Rectal smooth muscle tissue (tissue), 1 donor: ENCODE measurements around the gene CYP24A1.

Experiments used
- H3K27ac ChIP-seq: one replicate; pipeline ENCODE4 v1.7.0; 2013; ENCODE audit warnings: low read depth, low read length, inconsistent platforms
- H3K27me3 ChIP-seq: one replicate; pipeline ENCODE4 v1.7.0; 2013; ENCODE audit warnings: low read length; ENCODE audit not compliant: control insufficient read depth, insufficient read depth
- H3K36me3 ChIP-seq: one replicate; pipeline ENCODE4 v1.7.0; 2013; ENCODE audit warnings: low read length; ENCODE audit not compliant: control insufficient read depth, insufficient read depth
- H3K4me1 ChIP-seq: one replicate; pipeline ENCODE4 v1.7.0; 2013; ENCODE audit warnings: low read length; ENCODE audit not compliant: control insufficient read depth, insufficient read depth
- H3K4me3 ChIP-seq: one replicate; pipeline ENCODE4 v1.7.0; 2013; ENCODE audit warnings: low read length
- H3K9ac ChIP-seq: one replicate; pipeline ENCODE4 v1.7.0; 2013; ENCODE audit warnings: low read length

Gene CYP24A1

DNA sequence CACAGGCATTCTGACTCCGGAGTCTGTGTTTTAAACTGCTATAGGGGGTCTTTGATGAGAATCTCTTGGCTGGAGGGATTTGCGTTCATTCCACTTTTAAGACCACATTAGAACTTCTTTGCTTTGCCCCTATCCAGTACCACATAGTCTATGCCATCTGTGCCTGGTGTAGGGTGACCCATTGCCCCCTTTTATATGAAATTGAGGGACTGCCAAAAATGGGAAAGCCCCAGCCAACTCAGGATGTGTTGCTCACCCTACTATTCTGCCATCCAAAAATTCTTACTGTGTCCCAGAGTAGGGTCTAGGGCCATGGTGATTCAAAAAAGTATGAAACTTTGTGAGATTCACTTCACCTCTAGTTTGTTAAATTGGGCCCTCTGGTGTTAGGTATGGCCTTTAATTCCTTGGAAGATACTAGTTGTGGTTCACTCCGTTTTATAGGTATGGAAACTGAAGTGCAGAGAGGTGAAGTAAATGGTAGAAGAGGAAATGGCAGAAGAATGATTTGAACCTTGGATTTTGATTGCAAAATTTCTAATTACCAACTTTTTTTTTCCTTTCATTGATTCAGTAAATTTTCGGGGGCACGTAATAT is 35.5 kb upstream of the CYP24A1 start:
- no peak overlapping the region for H3K9ac ChIP-seq
- H3K27ac ChIP-seq: no peak overlapping the region
- no peaks in the 10 kb centered on the region for H3K36me3 ChIP-seq
- H3K27me3 ChIP-seq: no peaks in the 10 kb centered on the region
- peak overlapping the region; percentile 81 for H3K4me3 ChIP-seq
- peaks cover 9% of the 10 kb centered on the region for H3K4me1 ChIP-seq

DNA sequence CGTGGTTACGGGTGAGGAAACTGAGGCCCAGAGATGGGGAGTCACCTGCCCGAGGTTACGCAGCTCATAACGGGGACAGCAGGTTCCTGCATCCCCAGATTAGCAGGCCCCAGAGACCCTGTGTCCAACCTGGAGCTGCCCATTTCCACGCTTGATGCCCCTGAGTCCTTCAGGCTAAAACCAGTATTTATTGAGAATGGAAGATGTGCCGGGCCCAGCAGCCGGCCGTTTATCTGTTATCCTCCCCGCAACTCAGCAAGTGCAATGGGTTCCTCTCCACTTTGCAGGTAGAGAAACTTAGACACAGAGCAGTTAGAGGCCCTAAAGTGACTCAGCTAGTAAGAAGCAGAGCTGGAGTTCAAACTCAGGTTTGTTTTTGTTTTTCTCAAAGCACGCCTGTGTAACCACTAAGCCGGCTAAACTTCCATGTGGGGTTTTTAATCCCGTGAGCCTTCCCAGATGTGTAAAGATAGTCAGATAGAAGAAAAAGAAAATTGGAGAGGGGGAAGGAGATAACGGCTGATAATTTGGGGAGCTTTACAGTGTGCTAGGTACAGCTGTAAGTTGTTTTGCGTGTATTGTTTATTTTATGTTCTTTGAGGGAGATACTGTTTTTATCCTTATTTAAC is 34.9 kb upstream of the CYP24A1 start:
- no peaks in the 10 kb centered on the region for H3K27me3 ChIP-seq
- peak overlapping the region; percentile 81 for H3K4me3 ChIP-seq
- peak overlapping the region; percentile 100 for H3K27ac ChIP-seq
- peaks cover 9% of the 10 kb centered on the region for H3K4me1 ChIP-seq
- H3K9ac ChIP-seq: peak overlapping the region; percentile 98
- H3K36me3 ChIP-seq: no peaks in the 10 kb centered on the region

DNA sequence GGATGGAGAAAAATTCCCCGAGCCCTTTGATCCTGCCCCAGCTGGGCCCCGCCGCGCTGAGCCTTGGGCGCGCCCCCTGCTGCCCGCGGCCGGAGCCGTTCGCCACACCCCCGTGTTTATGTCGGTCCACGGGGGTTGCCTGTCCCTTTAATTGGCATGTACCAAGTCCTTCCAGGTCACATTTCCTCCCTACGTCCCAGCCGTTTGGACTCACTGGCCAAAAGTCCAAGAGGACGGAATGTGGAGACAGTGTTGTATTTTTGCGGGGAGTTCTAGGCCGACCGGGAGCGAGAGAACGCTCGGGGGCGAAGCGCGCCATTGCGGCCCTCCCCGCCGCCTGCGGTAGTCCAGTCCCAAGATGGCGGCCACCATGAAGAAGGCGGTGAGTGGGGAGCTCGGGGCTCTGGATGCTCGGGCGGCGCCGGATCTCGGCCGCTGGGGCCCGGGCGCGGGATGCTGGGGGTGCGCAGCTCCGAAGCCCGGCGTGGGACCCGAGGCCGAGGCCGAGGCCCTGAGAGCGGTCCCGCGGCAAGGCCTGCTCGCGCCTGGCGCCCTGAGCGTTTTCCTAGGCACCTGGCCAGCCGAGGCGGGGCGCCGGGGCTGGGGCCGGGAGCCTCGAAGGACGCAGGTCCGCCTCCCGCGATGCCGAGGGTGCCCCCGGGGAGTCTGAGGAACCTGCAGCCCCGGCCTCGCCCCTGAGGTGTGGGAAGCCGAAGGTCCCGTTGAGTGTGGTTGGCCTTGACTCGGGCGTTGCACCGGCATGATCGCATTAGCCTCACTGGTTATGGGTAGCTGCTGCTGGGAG is 34.2 kb upstream of the CYP24A1 start, which contains the start of gene PFDN4:
Gene PFDN4, plus strand, starts transcription at position 345 of the 805 bp plus-strand sequence. Its CDS starts 14 bp downstream, at position 359.
- Histone ChIP-seq H3K27ac (peak within 1 kb of the TSS; percentile 100), H3K4me3 (peak within 1 kb of the TSS; percentile 81), H3K27me3 (no peaks in the 10 kb centered on the region), H3K4me1 (peaks cover 9% of the 10 kb centered on the region), H3K9ac (peak within 1 kb of the TSS; percentile 98), H3K36me3 (no peaks in the 10 kb centered on the region)

GRCh38 chr20:54207053-54207742 is 33.4 kb upstream of the CYP24A1 start:
- no peak overlapping the region for H3K9ac ChIP-seq
- peak overlapping the region; percentile 81 for H3K4me3 ChIP-seq
- no peaks in the 10 kb centered on the region for H3K27me3 ChIP-seq
- peaks cover 9% of the 10 kb centered on the region for H3K4me1 ChIP-seq
- H3K27ac ChIP-seq: no peak overlapping the region
- no peaks in the 10 kb centered on the region for H3K36me3 ChIP-seq

- Histone ChIP-seq H3K27ac (no peak overlapping the region), H3K4me1 (peaks cover 9% of the 10 kb centered on the region), H3K36me3 (no peaks in the 10 kb centered on the region), H3K27me3 (no peaks in the 10 kb centered on the region), H3K9ac (no peak overlapping the region), H3K4me3 (no peak overlapping the region)
Measured at GRCh38 chr20:54205450-54205849, 31.7 kb upstream of the CYP24A1 start.

DNA sequence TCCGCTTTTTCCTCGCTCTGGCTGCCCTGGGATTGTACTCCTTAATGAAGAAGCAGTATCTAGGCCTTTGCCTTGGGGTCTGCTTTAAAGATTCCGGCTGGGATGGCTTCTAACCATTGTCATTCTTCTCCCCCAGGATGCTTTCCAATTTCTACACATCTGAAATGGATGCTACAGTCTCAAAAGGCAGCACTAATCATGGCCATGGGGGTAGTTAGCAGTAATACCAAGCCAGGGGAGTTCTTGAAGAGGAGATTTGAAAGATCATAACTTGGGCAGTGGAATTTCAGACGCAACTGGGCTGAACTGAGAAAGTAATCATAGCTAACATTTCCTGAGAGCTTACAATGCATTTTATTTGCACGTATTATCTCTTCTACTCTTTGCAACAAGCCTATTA is 30.7 kb upstream of the CYP24A1 start:
- Histone ChIP-seq H3K36me3 (no peaks in the 10 kb centered on the region), H3K9ac (no peak overlapping the region), H3K4me3 (no peak overlapping the region), H3K4me1 (peaks cover 6% of the 10 kb centered on the region), H3K27me3 (no peaks in the 10 kb centered on the region), H3K27ac (no peak overlapping the region)

DNA sequence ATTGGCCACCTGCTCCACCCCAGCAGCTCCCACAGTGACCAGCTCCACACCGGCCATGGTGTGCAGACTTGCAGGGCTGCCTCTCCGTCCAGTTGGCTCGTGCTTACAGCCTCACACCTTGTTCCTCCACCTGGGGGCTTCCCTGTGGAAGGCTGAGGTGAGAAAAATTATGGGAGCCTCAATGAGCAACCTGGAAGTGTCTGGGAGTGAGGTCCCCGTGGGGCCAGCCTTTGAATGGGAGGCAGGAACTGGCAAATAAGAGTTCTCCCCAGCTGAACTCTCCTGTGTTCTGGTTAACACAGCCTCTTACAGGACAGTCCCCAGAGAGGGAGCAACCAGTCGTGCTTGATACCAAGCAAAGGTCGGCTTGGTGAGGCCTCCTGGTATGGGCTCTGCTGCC is 30.3 kb upstream of the CYP24A1 start:
- H3K27ac ChIP-seq: no peak overlapping the region
- peaks cover 3% of the 10 kb centered on the region for H3K4me1 ChIP-seq
- H3K4me3 ChIP-seq: no peak overlapping the region
- no peak overlapping the region for H3K9ac ChIP-seq
- H3K27me3 ChIP-seq: no peaks in the 10 kb centered on the region
- H3K36me3 ChIP-seq: no peaks in the 10 kb centered on the region

DNA sequence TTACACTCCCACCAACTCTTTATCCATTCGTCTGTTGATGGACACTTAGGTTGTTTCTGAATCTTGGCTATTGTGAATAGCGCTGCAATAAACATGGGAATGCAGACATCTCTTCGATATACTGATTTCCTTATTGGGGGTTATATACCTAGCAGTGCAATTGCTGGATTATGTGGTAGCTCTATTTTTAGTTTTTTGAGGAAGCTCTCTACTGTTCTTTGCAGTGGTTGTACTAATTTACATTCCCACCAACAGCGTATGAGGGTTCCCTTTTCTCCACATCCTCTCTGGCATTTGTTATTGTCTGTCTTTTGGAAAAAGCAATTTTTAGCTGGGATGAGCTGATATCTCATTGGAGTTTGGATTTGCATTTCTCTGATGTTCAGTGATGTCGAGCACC is 29.5 kb upstream of the CYP24A1 start:
- Histone ChIP-seq H3K27ac (no peak overlapping the region), H3K9ac (no peak overlapping the region)

GRCh38 chr20:54201268-54201846 is 27.6 kb upstream of the CYP24A1 start:
- no peak overlapping the region for H3K27ac ChIP-seq
- no peaks in the 10 kb centered on the region for H3K36me3 ChIP-seq
- no peaks in the 10 kb centered on the region for H3K27me3 ChIP-seq
- no peaks in the 10 kb centered on the region for H3K4me1 ChIP-seq
- H3K4me3 ChIP-seq: no peak overlapping the region
- no peak overlapping the region for H3K9ac ChIP-seq

More for the DNA sequence above, 29.5 kb upstream of the CYP24A1 start:
- Histone ChIP-seq H3K36me3 (no peaks in the 10 kb centered on the region), H3K4me1 (no peaks in the 10 kb centered on the region), H3K27me3 (no peaks in the 10 kb centered on the region), H3K4me3 (no peak overlapping the region)

DNA sequence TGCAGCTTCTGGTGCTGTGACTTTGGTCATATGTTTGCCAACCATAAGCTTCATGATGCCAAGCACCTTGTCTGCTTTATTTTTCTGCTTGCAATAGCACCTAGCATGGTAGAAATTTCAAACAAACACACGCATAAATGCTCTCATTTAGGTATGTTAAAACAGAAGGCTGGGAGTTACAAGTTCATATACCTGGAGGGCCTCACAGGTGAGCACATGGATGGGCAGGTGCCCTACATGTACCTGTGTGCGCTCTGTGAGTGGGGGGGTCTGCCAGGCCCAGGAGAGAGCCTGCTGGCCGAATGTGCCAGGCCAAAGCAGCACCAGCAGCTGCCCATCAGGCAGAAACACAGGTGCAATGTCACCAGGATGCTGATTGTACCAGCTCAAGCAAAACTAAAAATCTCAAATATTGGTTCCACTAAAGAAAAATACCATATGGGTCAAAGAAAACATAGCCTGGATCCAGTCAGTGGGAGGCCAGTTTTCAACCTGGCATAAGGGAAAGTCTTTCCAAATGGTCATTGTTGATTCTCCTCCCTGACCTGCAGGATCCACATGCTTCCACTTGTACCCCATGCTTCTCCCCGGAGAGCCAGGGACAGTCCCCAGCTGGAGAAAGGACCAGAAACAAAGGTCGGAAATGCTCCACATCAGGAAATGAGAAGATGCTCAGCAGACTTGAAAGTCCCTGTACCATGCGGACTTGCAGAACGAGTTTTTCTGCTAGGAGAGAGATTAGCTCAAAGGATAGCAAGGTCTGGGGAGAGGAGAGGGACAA is 26.9 kb upstream of the CYP24A1 start:
- H3K27ac ChIP-seq: no peak overlapping the region
- H3K4me1 ChIP-seq: no peaks in the 10 kb centered on the region
- no peaks in the 10 kb centered on the region for H3K27me3 ChIP-seq
- no peaks in the 10 kb centered on the region for H3K36me3 ChIP-seq
- no peak overlapping the region for H3K9ac ChIP-seq
- no peak overlapping the region for H3K4me3 ChIP-seq

DNA sequence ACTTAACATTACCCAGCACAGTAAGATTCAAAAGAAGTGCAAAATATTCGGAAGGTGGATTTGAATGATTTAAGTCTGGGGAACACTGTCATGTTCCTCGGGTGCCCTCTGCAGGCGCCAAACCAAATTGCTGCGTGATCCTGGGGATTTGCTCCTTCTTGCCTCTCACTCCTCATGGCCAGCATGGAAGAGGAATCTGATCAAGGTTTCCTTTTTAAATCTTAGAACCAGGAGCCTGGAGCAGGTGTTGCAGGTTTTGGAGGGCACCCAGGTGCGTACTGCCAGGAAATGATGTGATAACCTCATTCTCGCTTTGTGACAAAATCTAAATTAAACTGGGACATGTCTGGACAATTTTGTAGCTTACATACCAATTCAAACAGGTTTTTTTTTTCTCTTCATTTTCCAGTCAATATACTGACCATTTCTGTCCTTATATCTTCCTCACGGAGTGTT is 26.0 kb upstream of the CYP24A1 start:
- no peak overlapping the region for H3K27ac ChIP-seq
- no peak overlapping the region for H3K4me3 ChIP-seq
- H3K4me1 ChIP-seq: no peaks in the 10 kb centered on the region
- no peak overlapping the region for H3K9ac ChIP-seq
- H3K36me3 ChIP-seq: no peaks in the 10 kb centered on the region
- no peaks in the 10 kb centered on the region for H3K27me3 ChIP-seq
